WTC11 (cell line): ENCODE measurements around the gene BCAS3. TPM values are rescaled to one million over a fixed set of nuclear protein-coding genes. Genes with fewer than 3 reads are reported as not detected.

Experiments
- ATAC-seq: fragments of 200-7000 bp; cut with Tn5 transposase; 2 replicates; pipeline ENCODE4 v1.10.0; 2021; ENCODE audit warnings: mild to moderate bottlenecking, moderate library complexity
- CTCF ChIA-PET: fragments of 300-600 bp; sonication (Branson Sonifier 250); formaldehyde crosslinking; loops from one replicate; lab custom pipeline; 2021; ENCODE audit warnings: antibody characterized with exemption; lab: Charles Lee
- POLR2A ChIA-PET: fragments of 350-600 bp; sonication (Branson Sonifier 250); formaldehyde crosslinking; loops from one replicate; lab custom pipeline; 2021; ENCODE audit warnings: antibody characterized with exemption; lab: Charles Lee
- DNase-seq: peaks from one replicate; pipeline ENCODE4 v3.0.0; 2021; ENCODE audit warnings: low spot score
- H3K27ac Mint-ChIP-seq: 2 replicates; pipeline ENCODE4 v1.8.0; 2021; ENCODE audit warnings: mixed read lengths
- H3K27me3 Mint-ChIP-seq: 2 replicates; pipeline ENCODE4 v1.8.0; 2021; ENCODE audit warnings: low read depth, mild to moderate bottlenecking, moderate library complexity, mixed read lengths
- H3K36me3 Mint-ChIP-seq: 2 replicates; pipeline ENCODE4 v1.8.0; 2021; ENCODE audit warnings: mixed read lengths
- H3K4me1 Mint-ChIP-seq: 2 replicates; pipeline ENCODE4 v1.8.0; 2022; ENCODE audit warnings: mixed read lengths
- H3K4me3 Mint-ChIP-seq: 2 replicates; pipeline ENCODE4 v1.8.0; 2021; ENCODE audit warnings: mild to moderate bottlenecking, moderate library complexity, mixed read lengths
- H3K9me3 Mint-ChIP-seq: 2 replicates; pipeline ENCODE4 v1.8.0; 2021; ENCODE audit warnings: mixed read lengths
- CREB1 ChIP-seq: sonication (generic); formaldehyde crosslinking; IDR thresholded peaks from 2 replicates; pipeline ENCODE4 v1.8.0; 2023; ENCODE audit warnings: mild to moderate bottlenecking, missing genetic modification reagents
- ELF4 ChIP-seq: sonication (generic); formaldehyde crosslinking; IDR thresholded peaks from 2 replicates; pipeline ENCODE4 v1.8.1; 2022; ENCODE audit warnings: low read depth, mild to moderate bottlenecking, moderate library complexity, missing genetic modification reagents
- GABPB1 ChIP-seq: sonication (generic); formaldehyde crosslinking; IDR thresholded peaks from 2 replicates; pipeline ENCODE4 v1.8.1; 2023; ENCODE audit warnings: mild to moderate bottlenecking, missing genetic modification reagents
- GTF2I ChIP-seq: fragments of 250-450 bp; sonication (Bioruptor Pico); conservative IDR thresholded peaks from 2 replicates; pipeline ENCODE4 v1.4.0; 2021; ENCODE audit warnings: mild to moderate bottlenecking
- IRF2 ChIP-seq: sonication (generic); formaldehyde crosslinking; IDR thresholded peaks from 2 replicates; pipeline ENCODE4 v1.8.0; 2022; ENCODE audit warnings: low read depth, missing genetic modification reagents, borderline replicate concordance
- MYBL2 ChIP-seq: sonication (generic); formaldehyde crosslinking; IDR thresholded peaks from 2 replicates; pipeline ENCODE4 v1.8.1; 2023; ENCODE audit warnings: mild to moderate bottlenecking, moderate library complexity, missing genetic modification reagents
- NFE2L1 ChIP-seq: sonication (generic); formaldehyde crosslinking; IDR thresholded peaks from 2 replicates; pipeline ENCODE4 v1.8.1; 2023; ENCODE audit warnings: missing genetic modification reagents
- NFYB ChIP-seq: sonication (generic); formaldehyde crosslinking; conservative IDR thresholded peaks from 2 replicates; pipeline ENCODE4 v1.8.0; 2022; ENCODE audit warnings: low read depth, missing genetic modification reagents
- NR3C1 ChIP-seq: sonication (generic); formaldehyde crosslinking; conservative IDR thresholded peaks from 2 replicates; pipeline ENCODE4 v1.8.1; 2023; ENCODE audit warnings: low read depth, mild to moderate bottlenecking, missing genetic modification reagents
- SMAD4 ChIP-seq: sonication (generic); formaldehyde crosslinking; IDR thresholded peaks from 2 replicates; pipeline ENCODE4 v1.8.0; 2022; ENCODE audit warnings: mild to moderate bottlenecking, missing genetic modification reagents
- TP53 ChIP-seq: sonication (generic); formaldehyde crosslinking; IDR thresholded peaks from 2 replicates; pipeline ENCODE4 v1.8.1; 2023; ENCODE audit warnings: mild to moderate bottlenecking, missing genetic modification reagents
- ZNF138 ChIP-seq: sonication (generic); formaldehyde crosslinking; conservative IDR thresholded peaks from 2 replicates; pipeline ENCODE4 v1.8.1; 2022; ENCODE audit warnings: mild to moderate bottlenecking, moderate library complexity, missing genetic modification reagents
- ZNF396 ChIP-seq: fragments of 250-450 bp; sonication (Bioruptor Pico); IDR thresholded peaks from 2 replicates; pipeline ENCODE4 v1.8.0; 2021; ENCODE audit warnings: mild to moderate bottlenecking, moderate library complexity, borderline replicate concordance
- total RNA-seq: library from RNA; stranded (reverse); gene quantifications from 3 replicates; pipeline ENCODE4 v1.2.3, GENCODE V29; 2021
- TF ChIP-seq, protein P1 (sequence below): sonication (generic); formaldehyde crosslinking; IDR thresholded peaks from 2 replicates; pipeline ENCODE4 v1.8.0; 2022; ENCODE audit warnings: missing genetic modification reagents
- TF ChIP-seq, protein P2 (sequence below): sonication (generic); formaldehyde crosslinking; IDR thresholded peaks from 2 replicates; pipeline ENCODE4 v1.8.1; 2023; ENCODE audit warnings: mild to moderate bottlenecking, missing genetic modification reagents
- TF ChIP-seq, protein P3 (sequence below): sonication (generic); formaldehyde crosslinking; IDR thresholded peaks from 2 replicates; pipeline ENCODE4 v1.8.1; 2022; ENCODE audit warnings: mild to moderate bottlenecking, moderate library complexity, missing genetic modification reagents
- TF ChIP-seq, protein P4 (sequence below): sonication (generic); formaldehyde crosslinking; IDR thresholded peaks from 2 replicates; pipeline ENCODE4 v1.8.0; 2022; ENCODE audit warnings: mild to moderate bottlenecking, missing genetic modification reagents
- TF ChIP-seq, protein P5 (sequence below): sonication (generic); formaldehyde crosslinking; IDR thresholded peaks from 2 replicates; pipeline ENCODE4 v1.8.1; 2023; ENCODE audit warnings: mild to moderate bottlenecking, missing genetic modification reagents, borderline replicate concordance

BCAS3 gene
- total RNA-seq, 1 experiment from 2014 or later: 15.5 TPM

DNA sequence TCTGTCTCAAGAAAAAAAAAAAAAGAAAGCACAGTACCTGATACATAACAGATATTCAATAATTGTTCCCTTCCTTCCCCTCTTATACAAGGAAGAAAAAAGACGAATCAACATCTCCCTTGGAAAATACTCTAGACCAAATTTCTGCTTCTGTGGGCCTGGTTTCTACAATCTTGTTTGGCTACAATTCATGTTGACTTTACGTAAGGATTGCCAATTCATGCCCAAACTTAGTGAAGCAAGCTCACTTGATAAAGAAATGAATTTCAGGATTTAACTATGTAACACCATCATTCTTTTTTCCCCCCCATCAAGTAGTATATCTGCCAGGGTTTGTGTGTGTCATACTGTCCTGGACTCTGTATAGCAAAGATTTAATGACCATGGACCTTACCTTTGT is 587.7 kb downstream of the BCAS3 start (continued):
- TF ChIP-seq, protein P1, sequence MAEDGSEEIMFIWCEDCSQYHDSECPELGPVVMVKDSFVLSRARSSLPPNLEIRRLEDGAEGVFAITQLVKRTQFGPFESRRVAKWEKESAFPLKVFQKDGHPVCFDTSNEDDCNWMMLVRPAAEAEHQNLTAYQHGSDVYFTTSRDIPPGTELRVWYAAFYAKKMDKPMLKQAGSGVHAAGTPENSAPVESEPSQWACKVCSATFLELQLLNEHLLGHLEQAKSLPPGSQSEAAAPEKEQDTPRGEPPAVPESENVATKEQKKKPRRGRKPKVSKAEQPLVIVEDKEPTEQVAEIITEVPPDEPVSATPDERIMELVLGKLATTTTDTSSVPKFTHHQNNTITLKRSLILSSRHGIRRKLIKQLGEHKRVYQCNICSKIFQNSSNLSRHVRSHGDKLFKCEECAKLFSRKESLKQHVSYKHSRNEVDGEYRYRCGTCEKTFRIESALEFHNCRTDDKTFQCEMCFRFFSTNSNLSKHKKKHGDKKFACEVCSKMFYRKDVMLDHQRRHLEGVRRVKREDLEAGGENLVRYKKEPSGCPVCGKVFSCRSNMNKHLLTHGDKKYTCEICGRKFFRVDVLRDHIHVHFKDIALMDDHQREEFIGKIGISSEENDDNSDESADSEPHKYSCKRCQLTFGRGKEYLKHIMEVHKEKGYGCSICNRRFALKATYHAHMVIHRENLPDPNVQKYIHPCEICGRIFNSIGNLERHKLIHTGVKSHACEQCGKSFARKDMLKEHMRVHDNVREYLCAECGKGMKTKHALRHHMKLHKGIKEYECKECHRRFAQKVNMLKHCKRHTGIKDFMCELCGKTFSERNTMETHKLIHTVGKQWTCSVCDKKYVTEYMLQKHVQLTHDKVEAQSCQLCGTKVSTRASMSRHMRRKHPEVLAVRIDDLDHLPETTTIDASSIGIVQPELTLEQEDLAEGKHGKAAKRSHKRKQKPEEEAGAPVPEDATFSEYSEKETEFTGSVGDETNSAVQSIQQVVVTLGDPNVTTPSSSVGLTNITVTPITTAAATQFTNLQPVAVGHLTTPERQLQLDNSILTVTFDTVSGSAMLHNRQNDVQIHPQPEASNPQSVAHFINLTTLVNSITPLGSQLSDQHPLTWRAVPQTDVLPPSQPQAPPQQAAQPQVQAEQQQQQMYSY (CRISPR knock-in tag): no peak
- no peak for TF ChIP-seq IRF2 (CRISPR knock-in tag)
- TF ChIP-seq TP53: no peak

DNA sequence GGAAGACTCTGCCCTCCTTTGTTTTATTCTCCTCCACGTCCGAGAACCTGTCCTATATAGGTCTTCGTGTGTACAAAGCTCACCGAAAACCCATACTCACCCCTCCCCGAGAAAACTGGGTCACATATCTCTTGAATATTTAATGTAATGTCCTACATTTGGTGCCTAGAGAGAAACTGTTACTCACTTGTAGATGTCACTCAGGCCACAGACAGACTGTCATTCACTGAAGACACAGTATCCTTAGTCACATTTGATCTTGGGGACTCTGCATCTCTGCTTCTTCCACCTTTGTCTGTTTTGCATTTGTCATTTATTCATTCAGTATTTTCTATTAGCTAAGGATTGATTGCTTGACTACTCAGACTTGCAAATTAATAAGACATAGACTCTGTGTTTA is 590.2 kb downstream of the BCAS3 start:
- Mint-ChIP-seq H3K4me1 (no peaks in the 10 kb centered on the region), H3K27me3 (no peaks in the 10 kb centered on the region), H3K36me3 (no peaks in the 10 kb centered on the region), H3K4me3 (no peak overlapping the region), H3K9me3 (no peaks in the 10 kb centered on the region)
- CTCF ChIA-PET: no interaction called here
- TF ChIP-seq, protein P2, sequence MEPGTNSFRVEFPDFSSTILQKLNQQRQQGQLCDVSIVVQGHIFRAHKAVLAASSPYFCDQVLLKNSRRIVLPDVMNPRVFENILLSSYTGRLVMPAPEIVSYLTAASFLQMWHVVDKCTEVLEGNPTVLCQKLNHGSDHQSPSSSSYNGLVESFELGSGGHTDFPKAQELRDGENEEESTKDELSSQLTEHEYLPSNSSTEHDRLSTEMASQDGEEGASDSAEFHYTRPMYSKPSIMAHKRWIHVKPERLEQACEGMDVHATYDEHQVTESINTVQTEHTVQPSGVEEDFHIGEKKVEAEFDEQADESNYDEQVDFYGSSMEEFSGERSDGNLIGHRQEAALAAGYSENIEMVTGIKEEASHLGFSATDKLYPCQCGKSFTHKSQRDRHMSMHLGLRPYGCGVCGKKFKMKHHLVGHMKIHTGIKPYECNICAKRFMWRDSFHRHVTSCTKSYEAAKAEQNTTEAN (CRISPR knock-in tag): no peak
- TF ChIP-seq ZNF396 (CRISPR knock-in tag): no peak
- TF ChIP-seq, protein P3, sequence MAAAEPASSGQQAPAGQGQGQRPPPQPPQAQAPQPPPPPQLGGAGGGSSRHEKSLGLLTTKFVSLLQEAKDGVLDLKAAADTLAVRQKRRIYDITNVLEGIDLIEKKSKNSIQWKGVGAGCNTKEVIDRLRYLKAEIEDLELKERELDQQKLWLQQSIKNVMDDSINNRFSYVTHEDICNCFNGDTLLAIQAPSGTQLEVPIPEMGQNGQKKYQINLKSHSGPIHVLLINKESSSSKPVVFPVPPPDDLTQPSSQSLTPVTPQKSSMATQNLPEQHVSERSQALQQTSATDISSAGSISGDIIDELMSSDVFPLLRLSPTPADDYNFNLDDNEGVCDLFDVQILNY (CRISPR knock-in tag): no peak
- TF ChIP-seq TP53: no peak
- TF ChIP-seq GABPB1 (CRISPR knock-in tag): no peak
- TF ChIP-seq, protein P4, sequence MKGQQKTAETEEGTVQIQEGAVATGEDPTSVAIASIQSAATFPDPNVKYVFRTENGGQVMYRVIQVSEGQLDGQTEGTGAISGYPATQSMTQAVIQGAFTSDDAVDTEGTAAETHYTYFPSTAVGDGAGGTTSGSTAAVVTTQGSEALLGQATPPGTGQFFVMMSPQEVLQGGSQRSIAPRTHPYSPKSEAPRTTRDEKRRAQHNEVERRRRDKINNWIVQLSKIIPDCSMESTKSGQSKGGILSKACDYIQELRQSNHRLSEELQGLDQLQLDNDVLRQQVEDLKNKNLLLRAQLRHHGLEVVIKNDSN (CRISPR knock-in tag): no peak
- TF ChIP-seq ELF4 (CRISPR knock-in tag): no peak
- no peak for TF ChIP-seq ZNF138 (CRISPR knock-in tag)
- no peak for TF ChIP-seq NFYB (CRISPR knock-in tag)
- no peak for TF ChIP-seq NFE2L1 (CRISPR knock-in tag)
- TF ChIP-seq CREB1 (CRISPR knock-in tag): no peak
- no peak for TF ChIP-seq GTF2I (CRISPR knock-in tag)
- no peak for TF ChIP-seq MYBL2 (CRISPR knock-in tag)
- no peak for TF ChIP-seq NR3C1 (CRISPR knock-in tag)
- no peak for TF ChIP-seq SMAD4 (CRISPR knock-in tag)
- TF ChIP-seq, protein P5, sequence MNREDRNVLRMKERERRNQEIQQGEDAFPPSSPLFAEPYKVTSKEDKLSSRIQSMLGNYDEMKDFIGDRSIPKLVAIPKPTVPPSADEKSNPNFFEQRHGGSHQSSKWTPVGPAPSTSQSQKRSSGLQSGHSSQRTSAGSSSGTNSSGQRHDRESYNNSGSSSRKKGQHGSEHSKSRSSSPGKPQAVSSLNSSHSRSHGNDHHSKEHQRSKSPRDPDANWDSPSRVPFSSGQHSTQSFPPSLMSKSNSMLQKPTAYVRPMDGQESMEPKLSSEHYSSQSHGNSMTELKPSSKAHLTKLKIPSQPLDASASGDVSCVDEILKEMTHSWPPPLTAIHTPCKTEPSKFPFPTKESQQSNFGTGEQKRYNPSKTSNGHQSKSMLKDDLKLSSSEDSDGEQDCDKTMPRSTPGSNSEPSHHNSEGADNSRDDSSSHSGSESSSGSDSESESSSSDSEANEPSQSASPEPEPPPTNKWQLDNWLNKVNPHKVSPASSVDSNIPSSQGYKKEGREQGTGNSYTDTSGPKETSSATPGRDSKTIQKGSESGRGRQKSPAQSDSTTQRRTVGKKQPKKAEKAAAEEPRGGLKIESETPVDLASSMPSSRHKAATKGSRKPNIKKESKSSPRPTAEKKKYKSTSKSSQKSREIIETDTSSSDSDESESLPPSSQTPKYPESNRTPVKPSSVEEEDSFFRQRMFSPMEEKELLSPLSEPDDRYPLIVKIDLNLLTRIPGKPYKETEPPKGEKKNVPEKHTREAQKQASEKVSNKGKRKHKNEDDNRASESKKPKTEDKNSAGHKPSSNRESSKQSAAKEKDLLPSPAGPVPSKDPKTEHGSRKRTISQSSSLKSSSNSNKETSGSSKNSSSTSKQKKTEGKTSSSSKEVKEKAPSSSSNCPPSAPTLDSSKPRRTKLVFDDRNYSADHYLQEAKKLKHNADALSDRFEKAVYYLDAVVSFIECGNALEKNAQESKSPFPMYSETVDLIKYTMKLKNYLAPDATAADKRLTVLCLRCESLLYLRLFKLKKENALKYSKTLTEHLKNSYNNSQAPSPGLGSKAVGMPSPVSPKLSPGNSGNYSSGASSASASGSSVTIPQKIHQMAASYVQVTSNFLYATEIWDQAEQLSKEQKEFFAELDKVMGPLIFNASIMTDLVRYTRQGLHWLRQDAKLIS (CRISPR knock-in tag): no peak
- TF ChIP-seq, all 79 proteins: peak for 0
- no peak for DNase-seq
- POLR2A ChIA-PET: no interaction called here
- no peak for ATAC-seq
- H3K27ac Mint-ChIP-seq: no peak overlapping the region
